HEK293 (cell line): ENCODE measurements around the gene KLHL35.

Source experiments
- KLF16 ChIP-seq: fragments of 450-650 bp; formaldehyde crosslinking; IDR thresholded peaks from 2 replicates; pipeline ENCODE4 v1.5.1; 2017; ENCODE audit warnings: missing biosample characterization, missing genetic modification characterization
- PRDM4 ChIP-seq: fragments of 450-650 bp; formaldehyde crosslinking; IDR thresholded peaks from 2 replicates; pipeline ENCODE4 v1.5.1; 2017; ENCODE audit warnings: missing biosample characterization, missing genetic modification characterization
- ZNF10 ChIP-seq: fragments of 450-650 bp; formaldehyde crosslinking; IDR thresholded peaks from 2 replicates; pipeline ENCODE4 v1.5.1; 2017; ENCODE audit warnings: missing biosample characterization, missing genetic modification characterization
- ZNF23 ChIP-seq: fragments of 450-650 bp; formaldehyde crosslinking; IDR thresholded peaks from 2 replicates; pipeline ENCODE4 v1.5.1; 2016; ENCODE audit warnings: missing biosample characterization, missing genetic modification characterization, borderline replicate concordance
- ZNF274 ChIP-seq, 2 experiments: fragments of 200-500 bp in 1 of 2; fragments of 450-650 bp in 1 of 2; sonication (Bioruptor generic) in 1 of 2; formaldehyde crosslinking in 1 of 2; IDR thresholded peaks; 2 replicates each; pipeline versions ENCODE4 v1.5.1 to v1.6.1; 2014 to 2016; ENCODE audit warnings: borderline replicate concordance in 1 of 2, inconsistent platforms in 1 of 2, low read length in 1 of 2, missing biosample characterization in 1 of 2, missing genetic modification characterization in 1 of 2
- ZNF423 ChIP-seq: fragments of 450-650 bp; formaldehyde crosslinking; IDR thresholded peaks from 2 replicates; pipeline ENCODE4 v1.5.1; 2016; ENCODE audit warnings: missing biosample characterization, missing genetic modification characterization
- TF ChIP-seq, protein P1 (sequence below): fragments of 450-650 bp; formaldehyde crosslinking; IDR thresholded peaks from 2 replicates; pipeline ENCODE4 v1.5.1; 2016; ENCODE audit warnings: missing biosample characterization, missing genetic modification characterization
- TF ChIP-seq, protein P2 (sequence below): fragments of 450-650 bp; formaldehyde crosslinking; IDR thresholded peaks from 2 replicates; pipeline ENCODE4 v1.5.1; 2016; ENCODE audit warnings: missing biosample characterization, missing genetic modification characterization

- TF ChIP-seq, protein P1, sequence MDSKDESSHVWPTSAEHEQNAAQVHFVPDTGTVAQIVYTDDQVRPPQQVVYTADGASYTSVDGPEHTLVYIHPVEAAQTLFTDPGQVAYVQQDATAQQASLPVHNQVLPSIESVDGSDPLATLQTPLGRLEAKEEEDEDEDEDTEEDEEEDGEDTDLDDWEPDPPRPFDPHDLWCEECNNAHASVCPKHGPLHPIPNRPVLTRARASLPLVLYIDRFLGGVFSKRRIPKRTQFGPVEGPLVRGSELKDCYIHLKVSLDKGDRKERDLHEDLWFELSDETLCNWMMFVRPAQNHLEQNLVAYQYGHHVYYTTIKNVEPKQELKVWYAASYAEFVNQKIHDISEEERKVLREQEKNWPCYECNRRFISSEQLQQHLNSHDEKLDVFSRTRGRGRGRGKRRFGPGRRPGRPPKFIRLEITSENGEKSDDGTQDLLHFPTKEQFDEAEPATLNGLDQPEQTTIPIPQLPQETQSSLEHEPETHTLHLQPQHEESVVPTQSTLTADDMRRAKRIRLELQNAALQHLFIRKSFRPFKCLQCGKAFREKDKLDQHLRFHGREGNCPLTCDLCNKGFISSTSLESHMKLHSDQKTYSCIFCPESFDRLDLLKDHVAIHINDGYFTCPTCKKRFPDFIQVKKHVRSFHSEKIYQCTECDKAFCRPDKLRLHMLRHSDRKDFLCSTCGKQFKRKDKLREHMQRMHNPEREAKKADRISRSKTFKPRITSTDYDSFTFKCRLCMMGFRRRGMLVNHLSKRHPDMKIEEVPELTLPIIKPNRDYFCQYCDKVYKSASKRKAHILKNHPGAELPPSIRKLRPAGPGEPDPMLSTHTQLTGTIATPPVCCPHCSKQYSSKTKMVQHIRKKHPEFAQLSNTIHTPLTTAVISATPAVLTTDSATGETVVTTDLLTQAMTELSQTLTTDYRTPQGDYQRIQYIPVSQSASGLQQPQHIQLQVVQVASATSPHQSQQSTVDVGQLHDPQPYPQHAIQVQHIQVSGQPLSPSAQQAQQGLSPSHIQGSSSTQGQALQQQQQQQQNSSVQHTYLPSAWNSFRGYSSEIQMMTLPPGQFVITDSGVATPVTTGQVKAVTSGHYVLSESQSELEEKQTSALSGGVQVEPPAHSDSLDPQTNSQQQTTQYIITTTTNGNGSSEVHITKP (tag by site-specific recombination): no peak
- no peak for TF ChIP-seq ZNF10 (tag by site-specific recombination)
- TF ChIP-seq ZNF274 (IDR thresholded peaks at IDR 0.05; ENCODE audit: low read length): no peak
- TF ChIP-seq ZNF274 (tag by site-specific recombination; IDR thresholded peaks at IDR 0.05; ENCODE audit: borderline replicate concordance): no peak
- no peak for TF ChIP-seq KLF16 (tag by site-specific recombination)
- no peak for TF ChIP-seq ZNF23 (tag by site-specific recombination)
- TF ChIP-seq, protein P2, sequence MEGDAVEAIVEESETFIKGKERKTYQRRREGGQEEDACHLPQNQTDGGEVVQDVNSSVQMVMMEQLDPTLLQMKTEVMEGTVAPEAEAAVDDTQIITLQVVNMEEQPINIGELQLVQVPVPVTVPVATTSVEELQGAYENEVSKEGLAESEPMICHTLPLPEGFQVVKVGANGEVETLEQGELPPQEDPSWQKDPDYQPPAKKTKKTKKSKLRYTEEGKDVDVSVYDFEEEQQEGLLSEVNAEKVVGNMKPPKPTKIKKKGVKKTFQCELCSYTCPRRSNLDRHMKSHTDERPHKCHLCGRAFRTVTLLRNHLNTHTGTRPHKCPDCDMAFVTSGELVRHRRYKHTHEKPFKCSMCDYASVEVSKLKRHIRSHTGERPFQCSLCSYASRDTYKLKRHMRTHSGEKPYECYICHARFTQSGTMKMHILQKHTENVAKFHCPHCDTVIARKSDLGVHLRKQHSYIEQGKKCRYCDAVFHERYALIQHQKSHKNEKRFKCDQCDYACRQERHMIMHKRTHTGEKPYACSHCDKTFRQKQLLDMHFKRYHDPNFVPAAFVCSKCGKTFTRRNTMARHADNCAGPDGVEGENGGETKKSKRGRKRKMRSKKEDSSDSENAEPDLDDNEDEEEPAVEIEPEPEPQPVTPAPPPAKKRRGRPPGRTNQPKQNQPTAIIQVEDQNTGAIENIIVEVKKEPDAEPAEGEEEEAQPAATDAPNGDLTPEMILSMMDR (tag by site-specific recombination): no peak
- TF ChIP-seq PRDM4: no peak
- no peak for TF ChIP-seq ZNF423 (tag by site-specific recombination)
These were observed 34.9 kb upstream of the KLHL35 start for GRCh38 chr11:75467881-75468280.
